ENCODE data around the gene PDK3. TPM values are rescaled to one million over a fixed set of nuclear protein-coding genes. Genes with fewer than 3 reads are reported as not detected.

The PDK3 gene
- total RNA-seq, 1 donor from 2014 or later, result 12.1 TPM

DNA sequence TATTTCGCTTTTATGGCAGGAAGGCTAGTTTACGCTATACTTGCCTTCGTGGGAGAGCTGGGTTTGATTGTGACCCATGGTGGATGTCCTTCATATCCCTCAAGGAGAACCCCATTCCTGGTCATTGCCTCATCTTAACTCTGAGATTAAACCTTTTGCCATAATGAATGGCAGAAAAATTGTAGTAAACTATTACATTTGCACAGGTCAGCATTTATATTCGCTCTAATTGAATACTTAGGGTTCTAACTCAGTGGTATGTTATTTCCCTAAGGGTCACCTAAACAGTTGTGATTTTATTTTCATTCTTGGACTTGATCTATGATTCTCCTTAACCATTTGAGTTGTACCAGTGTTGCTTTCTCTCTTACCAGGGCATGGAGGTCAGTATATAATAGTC is 13.4 kb downstream of the PDK3 start:
- Mint-ChIP-seq H3K9me3 (ENCODE audit: unreplicated experiment) (peaks cover 2% of the 10 kb centered on the region), H3K4me3 (ENCODE audit: unreplicated experiment) (no peak overlapping the region), H3K36me3 (ENCODE audit: unreplicated experiment) (no peaks in the 10 kb centered on the region), H3K4me1 (ENCODE audit: low read depth, unreplicated experiment) (peaks cover 5% of the 10 kb centered on the region), H3K27ac (ENCODE audit: unreplicated experiment) (no peak overlapping the region), H3K27me3 (ENCODE audit: unreplicated experiment) (no peaks in the 10 kb centered on the region)
- TF ChIP-seq, protein P1, sequence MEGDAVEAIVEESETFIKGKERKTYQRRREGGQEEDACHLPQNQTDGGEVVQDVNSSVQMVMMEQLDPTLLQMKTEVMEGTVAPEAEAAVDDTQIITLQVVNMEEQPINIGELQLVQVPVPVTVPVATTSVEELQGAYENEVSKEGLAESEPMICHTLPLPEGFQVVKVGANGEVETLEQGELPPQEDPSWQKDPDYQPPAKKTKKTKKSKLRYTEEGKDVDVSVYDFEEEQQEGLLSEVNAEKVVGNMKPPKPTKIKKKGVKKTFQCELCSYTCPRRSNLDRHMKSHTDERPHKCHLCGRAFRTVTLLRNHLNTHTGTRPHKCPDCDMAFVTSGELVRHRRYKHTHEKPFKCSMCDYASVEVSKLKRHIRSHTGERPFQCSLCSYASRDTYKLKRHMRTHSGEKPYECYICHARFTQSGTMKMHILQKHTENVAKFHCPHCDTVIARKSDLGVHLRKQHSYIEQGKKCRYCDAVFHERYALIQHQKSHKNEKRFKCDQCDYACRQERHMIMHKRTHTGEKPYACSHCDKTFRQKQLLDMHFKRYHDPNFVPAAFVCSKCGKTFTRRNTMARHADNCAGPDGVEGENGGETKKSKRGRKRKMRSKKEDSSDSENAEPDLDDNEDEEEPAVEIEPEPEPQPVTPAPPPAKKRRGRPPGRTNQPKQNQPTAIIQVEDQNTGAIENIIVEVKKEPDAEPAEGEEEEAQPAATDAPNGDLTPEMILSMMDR (IDR thresholded peaks at IDR 0.05; ENCODE audit: partially characterized antibody, unreplicated experiment), result no peak
- DNase-seq, result no peak

GRCh38 chrX:24479924-24480323 is 14.8 kb downstream of the PDK3 start:
- Mint-ChIP-seq H3K27ac (ENCODE audit: unreplicated experiment) (peak overlapping the region; percentile 75), H3K36me3 (ENCODE audit: unreplicated experiment) (no peaks in the 10 kb centered on the region), H3K4me1 (ENCODE audit: low read depth, unreplicated experiment) (peaks cover 5% of the 10 kb centered on the region), H3K27me3 (ENCODE audit: unreplicated experiment) (no peaks in the 10 kb centered on the region), H3K9me3 (ENCODE audit: unreplicated experiment) (peaks cover 2% of the 10 kb centered on the region), H3K4me3 (ENCODE audit: unreplicated experiment) (no peak overlapping the region)
- no peak for DNase-seq
- TF ChIP-seq, protein P1 (IDR thresholded peaks at IDR 0.05; ENCODE audit: partially characterized antibody, unreplicated experiment), result no peak

DNA sequence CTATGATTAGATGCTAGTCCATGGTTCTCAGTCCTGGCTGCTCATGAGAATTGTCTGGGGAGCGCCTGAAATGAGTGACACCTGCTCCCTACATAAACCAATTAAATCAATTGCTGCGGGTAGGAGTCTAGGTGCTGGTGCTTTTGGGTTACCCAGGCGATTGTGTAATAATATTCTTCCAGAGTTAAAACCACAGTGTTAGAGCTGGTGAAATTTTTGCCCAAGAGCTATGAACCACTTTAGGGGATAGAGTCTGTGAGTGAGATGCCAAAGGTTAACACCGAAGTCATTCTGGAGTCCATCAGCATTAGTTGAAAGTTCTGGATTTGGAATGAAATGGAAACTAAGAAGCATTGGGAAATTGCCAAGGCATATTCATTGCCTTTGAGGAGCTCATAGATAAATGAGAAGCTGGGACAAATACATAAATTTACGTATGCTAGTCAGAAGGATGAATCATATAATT is 15.3 kb downstream of the PDK3 start:
- peak; percentile 18 for DNase-seq
- Mint-ChIP-seq H3K27me3 (ENCODE audit: unreplicated experiment) (no peaks in the 10 kb centered on the region), H3K4me1 (ENCODE audit: low read depth, unreplicated experiment) (peaks cover 6% of the 10 kb centered on the region), H3K36me3 (ENCODE audit: unreplicated experiment) (no peaks in the 10 kb centered on the region), H3K27ac (ENCODE audit: unreplicated experiment) (no peak overlapping the region), H3K4me3 (ENCODE audit: unreplicated experiment) (no peak overlapping the region), H3K9me3 (ENCODE audit: unreplicated experiment) (peaks cover 2% of the 10 kb centered on the region)
- TF ChIP-seq, protein P1 (IDR thresholded peaks at IDR 0.05; ENCODE audit: partially characterized antibody, unreplicated experiment), result no peak

DNA sequence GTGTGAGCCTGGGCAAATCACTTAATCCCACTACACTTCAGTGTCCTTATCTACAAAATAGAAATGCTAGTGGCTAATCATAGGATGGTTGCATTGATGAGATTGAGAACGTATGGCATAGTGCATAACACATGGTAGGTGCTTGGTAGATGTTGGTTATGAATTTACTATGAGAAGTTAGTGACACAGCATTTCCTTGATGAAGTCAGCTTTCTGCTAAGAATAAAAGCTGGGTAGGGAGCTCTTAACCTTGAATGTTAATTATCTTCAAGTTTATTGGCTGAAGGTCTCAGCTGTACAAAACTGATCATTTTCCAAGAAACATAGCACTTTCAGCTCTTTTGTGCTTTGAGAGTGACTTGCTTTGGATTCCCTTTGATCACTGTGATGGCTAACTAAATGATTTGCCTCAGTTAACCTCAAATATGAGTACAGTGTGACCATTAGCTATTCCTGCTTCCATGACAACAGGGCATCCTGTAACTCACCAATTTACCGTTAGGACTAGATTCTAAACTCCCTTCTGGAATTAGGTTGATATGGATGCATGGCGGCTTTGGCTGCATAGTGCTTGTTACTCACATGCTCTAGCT is 17.8 kb downstream of the PDK3 start:
- Mint-ChIP-seq H3K4me1 (ENCODE audit: low read depth, unreplicated experiment) (peaks cover 10% of the 10 kb centered on the region), H3K27me3 (ENCODE audit: unreplicated experiment) (no peaks in the 10 kb centered on the region), H3K9me3 (ENCODE audit: unreplicated experiment) (peaks cover 2% of the 10 kb centered on the region), H3K36me3 (ENCODE audit: unreplicated experiment) (no peaks in the 10 kb centered on the region), H3K4me3 (ENCODE audit: unreplicated experiment) (no peak overlapping the region), H3K27ac (ENCODE audit: unreplicated experiment) (no peak overlapping the region)
- no peak for DNase-seq
- TF ChIP-seq, protein P1 (IDR thresholded peaks at IDR 0.05; ENCODE audit: partially characterized antibody, unreplicated experiment), result no peak

- Mint-ChIP-seq H3K27me3 (ENCODE audit: unreplicated experiment) (no peaks in the 10 kb centered on the region), H3K4me1 (ENCODE audit: low read depth, unreplicated experiment) (peaks cover 10% of the 10 kb centered on the region), H3K4me3 (ENCODE audit: unreplicated experiment) (no peak overlapping the region), H3K9me3 (ENCODE audit: unreplicated experiment) (peaks cover 2% of the 10 kb centered on the region), H3K27ac (ENCODE audit: unreplicated experiment) (no peak overlapping the region), H3K36me3 (ENCODE audit: unreplicated experiment) (no peaks in the 10 kb centered on the region)
- DNase-seq, result no peak
- TF ChIP-seq, protein P1 (IDR thresholded peaks at IDR 0.05; ENCODE audit: partially characterized antibody, unreplicated experiment), result no peak
These were observed 18.5 kb downstream of the PDK3 start for GRCh38 chrX:24483596-24483995.

All from glutamatergic neuron (in vitro differentiated cells).